ENCODE data around the gene PHLDB2.

PHLDB2 gene

GRCh38 chr3:111852540-111852939, 6.5 kb upstream of the PHLDB2 start:
- no peak for DNase-seq

GRCh38 chr3:111853068-111853467, 6.0 kb upstream of the PHLDB2 start:
- no peak for DNase-seq

GRCh38 chr3:111854990-111855389, 4.1 kb upstream of the PHLDB2 start:
- DNase-seq: no peak

- DNase-seq: no peak
Measured at GRCh38 chr3:111856501-111856900, 2.6 kb upstream of the PHLDB2 start.

GRCh38 chr3:111857474-111857873, 1.6 kb upstream of the PHLDB2 start:
- no peak for DNase-seq

GRCh38 chr3:111858642-111859041, 423 bp upstream of the PHLDB2 start:
- no peak for DNase-seq

- DNase-seq: peak; percentile 75
Measured at GRCh38 chr3:111859974-111860859, 1.2 kb downstream of the PHLDB2 start.

GRCh38 chr3:111861391-111861790, 2.3 kb downstream of the PHLDB2 start:
- no peak for DNase-seq

- no peak for DNase-seq
Measured at GRCh38 chr3:111862415-111862814, 3.4 kb downstream of the PHLDB2 start.

GRCh38 chr3:111862974-111863373, 3.9 kb downstream of the PHLDB2 start:
- DNase-seq: no peak

- no peak for DNase-seq
Measured at GRCh38 chr3:111863942-111864694, 5.1 kb downstream of the PHLDB2 start.

GRCh38 chr3:111864821-111865656, 6.0 kb downstream of the PHLDB2 start:
- no peak for DNase-seq

- DNase-seq: no peak
Measured at GRCh38 chr3:111867889-111868426, 8.9 kb downstream of the PHLDB2 start.

GRCh38 chr3:111870620-111871019, 11.6 kb downstream of the PHLDB2 start:
- DNase-seq: no peak

GRCh38 chr3:111871809-111872623, 13.0 kb downstream of the PHLDB2 start:
- no peak for DNase-seq

- DNase-seq: no peak
Measured at GRCh38 chr3:111872979-111873378, 13.9 kb downstream of the PHLDB2 start.

- DNase-seq: no peak
Measured at GRCh38 chr3:111874177-111874820, 15.2 kb downstream of the PHLDB2 start.

GRCh38 chr3:111881480-111881879, 22.4 kb downstream of the PHLDB2 start:
- no peak for DNase-seq

- no peak for DNase-seq
Measured at GRCh38 chr3:111882194-111882593, 23.1 kb downstream of the PHLDB2 start.

- no peak for DNase-seq
Measured at GRCh38 chr3:111882799-111883198, 23.7 kb downstream of the PHLDB2 start.

- DNase-seq: no peak
Measured at GRCh38 chr3:111884411-111885018, 25.4 kb downstream of the PHLDB2 start.

All from NCI-H1105 treated with DMSO at 0.1 percent for 48 hours (cell line).